WERI-Rb-1 (cell line): ENCODE measurements around the gene BCAM.

Experiments
- DNase-seq: peaks from one replicate; pipeline ENCODE4 v3.0.0-alpha.2; 2020
- H3K27ac ChIP-seq: fragments of 250-450 bp; sonication (Bioruptor Pico); 2 replicates; pipeline ENCODE4 v1.5.1; 2020; ENCODE audit warnings: mild to moderate bottlenecking, moderate library complexity
- H3K27me3 ChIP-seq: fragments of 250-450 bp; sonication (Bioruptor Pico); 2 replicates; pipeline ENCODE4 v1.5.1; 2021; ENCODE audit warnings: mild to moderate bottlenecking, low read depth, moderate library complexity; ENCODE audit not compliant: insufficient read depth, severe bottlenecking
- H3K36me3 ChIP-seq: fragments of 250-450 bp; sonication (Bioruptor Pico); 2 replicates; pipeline ENCODE4 v1.5.1; 2020; ENCODE audit warnings: mild to moderate bottlenecking, moderate library complexity
- H3K4me3 ChIP-seq: 2 replicates; pipeline ENCODE4 v1.5.1; 2011; ENCODE audit warnings: low read depth, mild to moderate bottlenecking, control low read depth, low read length
- H3K9me3 ChIP-seq: fragments of 250-450 bp; sonication (Bioruptor Pico); 2 replicates; pipeline ENCODE4 v1.5.1; 2021; ENCODE audit warnings: mild to moderate bottlenecking, moderate library complexity; ENCODE audit not compliant: severe bottlenecking
- CTCF ChIP-seq: IDR thresholded peaks from 2 replicates; pipeline ENCODE4 v1.5.1; 2011; ENCODE audit warnings: low read depth, mild to moderate bottlenecking, control low read depth, inconsistent platforms, low read length

Gene BCAM

GRCh38 chr19:44841231-44841630 is 32.3 kb downstream of the BCAM start:
- Histone ChIP-seq H3K9me3 (no peaks in the 10 kb centered on the region), H3K4me3 (no peak overlapping the region), H3K27me3 (no peaks in the 10 kb centered on the region), H3K36me3 (no peaks in the 10 kb centered on the region), H3K27ac (no peak overlapping the region)
- no peak for TF ChIP-seq CTCF
- DNase-seq = no peak

GRCh38 chr19:44845286-44845611 is 36.3 kb downstream of the BCAM start:
- Histone ChIP-seq H3K27me3 (no peaks in the 10 kb centered on the region), H3K36me3 (no peaks in the 10 kb centered on the region), H3K9me3 (no peaks in the 10 kb centered on the region), H3K27ac (peak overlapping the region; percentile 86), H3K4me3 (peak overlapping the region; percentile 47)
- no peak for TF ChIP-seq CTCF
- no peak for DNase-seq

GRCh38 chr19:44845612-44846454 is 36.9 kb downstream of the BCAM start, which contains the start of gene NECTIN2:
TSS of gene NECTIN2 (plus strand) at chr19:44846297. CDS start at chr19:44846526, 229 bp downstream.
- peak; percentile 99 for DNase-seq
- H3K27ac ChIP-seq = peak within 1 kb of the TSS; percentile 96
- peak within 1 kb of the TSS; percentile 94 for H3K4me3 ChIP-seq
- H3K9me3 ChIP-seq = no peaks in the 10 kb centered on the region
- H3K36me3 ChIP-seq = no peaks in the 10 kb centered on the region
- peak; percentile 78 for TF ChIP-seq CTCF
- no peaks in the 10 kb centered on the region for H3K27me3 ChIP-seq

GRCh38 chr19:44846455-44847143 is 37.7 kb downstream of the BCAM start:
- TF ChIP-seq CTCF = no peak
- DNase-seq = peak; percentile 34
- Histone ChIP-seq H3K36me3 (0 out of 2 replicates have a peak, but pooled peaks cover 3% of the 10 kb centered on the region), H3K9me3 (no peaks in the 10 kb centered on the region), H3K4me3 (peak overlapping the region; percentile 94), H3K27ac (peak overlapping the region; percentile 96), H3K27me3 (no peaks in the 10 kb centered on the region)

- H3K4me3 ChIP-seq = peak overlapping the region; percentile 94
- H3K9me3 ChIP-seq = no peaks in the 10 kb centered on the region
- peak overlapping the region; percentile 96 for H3K27ac ChIP-seq
- H3K27me3 ChIP-seq = no peaks in the 10 kb centered on the region
- no peak for TF ChIP-seq CTCF
- peak; percentile 77 for DNase-seq
- H3K36me3 ChIP-seq = 0 out of 2 replicates have a peak, but pooled peaks cover 3% of the 10 kb centered on the region
These were observed 38.5 kb downstream of the BCAM start for GRCh38 chr19:44847144-44848035.
